NCI-H2227 (cell line): Measurements from ENCODE around the gene FBXW8.

Source experiments
- DNase-seq: peaks from one replicate; lab custom pipeline; 2025; ENCODE audit not compliant: unreplicated experiment; lab: John Stamatoyannopoulos, UW

The FBXW8 gene

GRCh38 chr12:117072736-117073490 lies 162.2 kb downstream of the FBXW8 start:
- DNase-seq = no peak

DNA sequence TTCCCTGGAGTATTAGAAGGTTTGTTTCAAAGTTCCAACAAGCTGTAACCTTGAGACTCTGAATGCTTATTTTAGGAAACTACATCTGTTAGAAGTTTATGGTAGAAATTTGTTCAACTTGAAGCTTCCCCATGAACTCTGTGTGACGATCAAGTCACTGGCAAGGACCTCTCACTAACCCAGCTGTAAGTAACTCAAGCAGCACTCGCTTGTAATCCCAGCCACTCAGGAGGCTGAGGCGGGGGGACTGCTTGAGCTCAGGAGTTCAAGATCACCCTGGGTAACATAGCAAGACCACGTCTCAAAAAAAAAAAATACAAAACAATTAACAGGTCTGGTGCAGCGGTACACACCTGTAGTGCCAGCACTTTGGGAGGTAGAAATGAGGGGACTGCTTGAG lies 162.9 kb downstream of the FBXW8 start:
- DNase-seq = no peak

DNA sequence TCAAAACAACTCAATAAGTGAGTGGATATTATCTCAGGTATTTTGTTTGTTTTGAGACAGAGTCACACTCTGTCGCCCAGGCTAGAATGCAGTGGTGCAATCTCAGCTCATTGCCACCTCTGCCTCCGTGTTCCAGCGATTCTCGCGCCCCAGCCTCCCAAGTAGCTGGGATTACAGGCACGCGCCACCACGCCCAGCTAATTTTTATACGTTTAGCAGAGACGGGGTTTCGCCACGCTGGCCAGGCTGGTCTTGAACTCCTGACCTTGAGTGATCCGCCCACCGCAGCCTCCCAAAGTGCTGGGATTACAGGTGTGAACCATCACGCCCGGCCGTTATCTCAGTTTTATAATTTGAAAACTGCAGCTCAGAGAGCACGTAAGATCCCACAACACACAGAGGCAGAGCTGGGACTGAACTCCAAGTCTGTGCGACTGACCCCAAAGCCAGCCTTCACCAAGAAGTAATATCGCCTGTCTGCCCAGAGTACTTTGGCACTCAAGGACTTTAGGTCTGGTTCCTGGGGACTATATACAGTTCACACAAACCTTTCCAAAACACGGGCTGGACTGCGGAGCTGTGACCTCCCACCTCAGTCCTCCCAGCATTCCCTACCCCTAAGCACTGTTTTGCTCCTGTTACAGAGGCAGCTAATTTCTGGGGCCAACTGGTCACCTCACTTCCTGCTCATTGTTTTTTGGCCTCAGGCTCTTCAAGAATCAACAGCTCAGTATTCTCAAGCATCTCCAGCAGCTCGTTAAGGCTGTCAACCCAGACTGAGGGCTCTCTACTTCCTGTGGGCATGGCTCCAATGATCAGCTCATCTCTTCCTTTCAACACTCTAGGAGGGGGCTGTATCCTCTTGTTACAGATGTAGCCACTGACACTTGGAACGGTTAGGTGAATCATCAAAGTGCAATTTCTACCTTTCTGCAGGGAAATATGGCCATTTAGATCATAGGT lies 165.9 kb downstream of the FBXW8 start:
- DNase-seq = no peak

DNA sequence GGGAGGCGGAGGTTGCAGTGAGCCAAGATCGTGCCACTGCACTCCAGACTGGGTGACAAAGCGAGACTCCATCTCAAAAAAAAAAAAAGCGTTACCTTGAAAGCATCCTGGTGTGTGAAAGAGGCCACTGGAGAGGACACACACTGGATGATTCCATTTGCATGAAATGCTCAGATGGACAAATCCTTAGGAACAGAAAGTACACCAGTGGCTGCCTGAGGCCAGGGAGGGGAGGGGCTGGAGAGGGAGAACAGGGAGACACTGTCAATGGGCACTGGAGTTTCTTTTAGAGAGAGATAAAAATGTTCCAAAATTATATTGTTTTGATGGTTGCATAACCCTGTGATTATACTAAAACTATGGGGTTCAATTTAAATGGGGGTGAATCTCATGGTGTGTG lies 168.7 kb downstream of the FBXW8 start:
- DNase-seq = no peak

DNA sequence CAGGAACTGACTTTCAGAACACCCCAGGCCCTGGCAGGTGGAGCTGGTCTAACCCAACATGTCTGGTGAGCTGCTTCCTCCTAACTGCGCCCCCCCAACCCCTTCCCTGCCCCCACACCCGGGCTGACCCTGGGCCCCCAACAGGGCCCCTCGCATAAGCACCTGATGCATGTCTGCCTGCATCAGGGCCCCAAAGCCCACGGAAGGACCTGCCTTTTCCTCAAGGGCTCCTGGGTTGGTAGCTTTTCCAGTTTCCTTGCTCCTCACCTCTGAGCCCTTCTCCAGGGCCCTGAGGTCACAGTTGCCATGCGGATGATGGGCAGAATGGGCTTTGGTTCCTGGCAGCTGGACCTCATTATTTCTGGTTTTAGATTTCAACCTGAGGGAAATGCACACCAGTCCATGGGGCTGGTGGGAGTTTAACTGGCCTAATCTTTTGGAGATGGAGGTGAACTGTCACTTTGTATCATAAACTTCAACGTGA lies 170.0 kb downstream of the FBXW8 start:
- DNase-seq = no peak
